Measurements from ENCODE around the gene VTI1A.

VTI1A gene

DNA sequence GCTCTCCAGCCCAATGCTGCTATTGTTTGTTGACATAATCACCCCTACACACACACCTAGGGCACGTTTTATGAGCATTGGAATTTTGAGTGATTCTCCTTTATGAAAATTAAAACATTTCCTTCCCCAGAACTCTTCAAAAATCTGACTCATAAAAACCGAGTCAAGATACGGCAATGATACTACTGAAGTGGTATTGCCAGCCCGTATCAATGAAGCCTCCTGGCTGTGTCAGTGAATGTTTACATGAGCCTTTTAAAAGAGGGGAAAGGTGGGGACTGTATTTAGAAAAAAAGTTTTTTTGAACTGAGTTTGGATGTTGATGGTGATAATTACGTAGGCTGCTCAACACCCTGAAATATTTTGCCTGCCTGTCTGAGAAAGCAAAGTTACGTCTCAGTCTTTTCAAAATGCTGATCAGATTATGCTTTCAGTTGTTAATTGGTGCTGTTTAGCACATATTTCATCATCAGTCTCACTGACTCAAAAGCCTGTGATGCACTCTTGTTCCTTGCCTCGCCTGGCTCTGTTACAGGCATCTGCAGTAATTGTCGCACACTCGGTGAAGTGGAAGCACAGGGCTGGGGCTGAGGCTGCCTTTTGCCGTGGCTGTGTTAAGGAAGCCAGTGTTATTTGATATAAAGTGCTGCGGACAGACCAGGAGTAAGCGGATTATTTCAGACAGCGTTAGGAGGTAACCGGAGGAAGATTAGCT, 345.6 kb downstream of the VTI1A start (continued):
- TF ChIP-seq ZNF473 (tag by site-specific recombination; IDR thresholded peaks at IDR 0.05) (no peak), ZNF701 (tag by site-specific recombination; IDR thresholded peaks at IDR 0.05) (no peak), ZNF324 (tag by site-specific recombination; IDR thresholded peaks at IDR 0.05) (no peak), ZNF610 (tag by site-specific recombination; IDR thresholded peaks at IDR 0.05; ENCODE audit: borderline replicate concordance) (no peak), ZNF423 (tag by site-specific recombination; IDR thresholded peaks at IDR 0.05) (no peak), ZNF416 (tag by site-specific recombination; IDR thresholded peaks at IDR 0.05) (no peak), SP7 (tag by site-specific recombination; IDR thresholded peaks at IDR 0.05) (peak; percentile 55; the same call in 1 of the 2 replicates), ZNF132 (tag by site-specific recombination; IDR thresholded peaks at IDR 0.05; ENCODE audit: borderline replicate concordance) (no peak), MEIS1 (CRISPR knock-in tag; IDR thresholded peaks at IDR 0.05; ENCODE audit: borderline replicate concordance) (no peak), ZNF211 (tag by site-specific recombination; IDR thresholded peaks at IDR 0.05; ENCODE audit: low read depth) (no peak), ZNF391 (tag by site-specific recombination; IDR thresholded peaks at IDR 0.05; ENCODE audit: borderline replicate concordance, low read depth) (no peak), ZNF777 (tag by site-specific recombination; IDR thresholded peaks at IDR 0.05; ENCODE audit: borderline replicate concordance) (no peak), ZNF239 (tag by site-specific recombination; IDR thresholded peaks at IDR 0.05) (no peak), SCRT2 (tag by site-specific recombination; IDR thresholded peaks at IDR 0.05) (no peak), ZNF354C (tag by site-specific recombination; IDR thresholded peaks at IDR 0.05; ENCODE audit: borderline replicate concordance, low read depth) (no peak), ZNF529 (tag by site-specific recombination; IDR thresholded peaks at IDR 0.05; ENCODE audit: insufficient replicate concordance) (no peak), ZNF146 (tag by site-specific recombination; IDR thresholded peaks at IDR 0.05) (no peak)
- TF ChIP-seq, protein P1, sequence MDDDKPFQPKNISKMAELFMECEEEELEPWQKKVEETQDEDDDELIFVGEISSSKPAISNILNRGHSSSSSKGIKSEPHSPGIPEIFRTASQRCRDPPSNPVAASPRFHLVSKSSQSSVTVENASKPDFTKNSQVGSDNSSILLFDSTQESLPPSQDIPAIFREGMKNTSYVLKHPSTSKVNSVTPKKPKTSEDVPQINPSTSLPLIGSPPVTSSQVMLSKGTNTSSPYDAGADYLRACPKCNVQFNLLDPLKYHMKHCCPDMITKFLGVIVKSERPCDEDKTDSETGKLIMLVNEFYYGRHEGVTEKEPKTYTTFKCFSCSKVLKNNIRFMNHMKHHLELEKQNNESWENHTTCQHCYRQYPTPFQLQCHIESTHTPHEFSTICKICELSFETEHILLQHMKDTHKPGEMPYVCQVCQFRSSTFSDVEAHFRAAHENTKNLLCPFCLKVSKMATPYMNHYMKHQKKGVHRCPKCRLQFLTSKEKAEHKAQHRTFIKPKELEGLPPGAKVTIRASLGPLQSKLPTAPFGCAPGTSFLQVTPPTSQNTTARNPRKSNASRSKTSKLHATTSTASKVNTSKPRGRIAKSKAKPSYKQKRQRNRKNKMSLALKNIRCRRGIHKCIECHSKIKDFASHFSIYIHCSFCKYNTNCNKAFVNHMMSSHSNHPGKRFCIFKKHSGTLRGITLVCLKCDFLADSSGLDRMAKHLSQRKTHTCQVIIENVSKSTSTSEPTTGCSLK (tag by site-specific recombination; IDR thresholded peaks at IDR 0.05) = no peak
- TF ChIP-seq, protein P2, sequence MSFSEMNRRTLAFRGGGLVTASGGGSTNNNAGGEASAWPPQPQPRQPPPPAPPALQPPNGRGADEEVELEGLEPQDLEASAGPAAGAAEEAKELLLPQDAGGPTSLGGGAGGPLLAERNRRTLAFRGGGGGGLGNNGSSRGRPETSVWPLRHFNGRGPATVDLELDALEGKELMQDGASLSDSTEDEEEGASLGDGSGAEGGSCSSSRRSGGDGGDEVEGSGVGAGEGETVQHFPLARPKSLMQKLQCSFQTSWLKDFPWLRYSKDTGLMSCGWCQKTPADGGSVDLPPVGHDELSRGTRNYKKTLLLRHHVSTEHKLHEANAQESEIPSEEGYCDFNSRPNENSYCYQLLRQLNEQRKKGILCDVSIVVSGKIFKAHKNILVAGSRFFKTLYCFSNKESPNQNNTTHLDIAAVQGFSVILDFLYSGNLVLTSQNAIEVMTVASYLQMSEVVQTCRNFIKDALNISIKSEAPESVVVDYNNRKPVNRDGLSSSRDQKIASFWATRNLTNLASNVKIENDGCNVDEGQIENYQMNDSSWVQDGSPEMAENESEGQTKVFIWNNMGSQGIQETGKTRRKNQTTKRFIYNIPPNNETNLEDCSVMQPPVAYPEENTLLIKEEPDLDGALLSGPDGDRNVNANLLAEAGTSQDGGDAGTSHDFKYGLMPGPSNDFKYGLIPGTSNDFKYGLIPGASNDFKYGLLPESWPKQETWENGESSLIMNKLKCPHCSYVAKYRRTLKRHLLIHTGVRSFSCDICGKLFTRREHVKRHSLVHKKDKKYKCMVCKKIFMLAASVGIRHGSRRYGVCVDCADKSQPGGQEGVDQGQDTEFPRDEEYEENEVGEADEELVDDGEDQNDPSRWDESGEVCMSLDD (tag by site-specific recombination; IDR thresholded peaks at IDR 0.05) = no peak
- TF ChIP-seq, protein P3, sequence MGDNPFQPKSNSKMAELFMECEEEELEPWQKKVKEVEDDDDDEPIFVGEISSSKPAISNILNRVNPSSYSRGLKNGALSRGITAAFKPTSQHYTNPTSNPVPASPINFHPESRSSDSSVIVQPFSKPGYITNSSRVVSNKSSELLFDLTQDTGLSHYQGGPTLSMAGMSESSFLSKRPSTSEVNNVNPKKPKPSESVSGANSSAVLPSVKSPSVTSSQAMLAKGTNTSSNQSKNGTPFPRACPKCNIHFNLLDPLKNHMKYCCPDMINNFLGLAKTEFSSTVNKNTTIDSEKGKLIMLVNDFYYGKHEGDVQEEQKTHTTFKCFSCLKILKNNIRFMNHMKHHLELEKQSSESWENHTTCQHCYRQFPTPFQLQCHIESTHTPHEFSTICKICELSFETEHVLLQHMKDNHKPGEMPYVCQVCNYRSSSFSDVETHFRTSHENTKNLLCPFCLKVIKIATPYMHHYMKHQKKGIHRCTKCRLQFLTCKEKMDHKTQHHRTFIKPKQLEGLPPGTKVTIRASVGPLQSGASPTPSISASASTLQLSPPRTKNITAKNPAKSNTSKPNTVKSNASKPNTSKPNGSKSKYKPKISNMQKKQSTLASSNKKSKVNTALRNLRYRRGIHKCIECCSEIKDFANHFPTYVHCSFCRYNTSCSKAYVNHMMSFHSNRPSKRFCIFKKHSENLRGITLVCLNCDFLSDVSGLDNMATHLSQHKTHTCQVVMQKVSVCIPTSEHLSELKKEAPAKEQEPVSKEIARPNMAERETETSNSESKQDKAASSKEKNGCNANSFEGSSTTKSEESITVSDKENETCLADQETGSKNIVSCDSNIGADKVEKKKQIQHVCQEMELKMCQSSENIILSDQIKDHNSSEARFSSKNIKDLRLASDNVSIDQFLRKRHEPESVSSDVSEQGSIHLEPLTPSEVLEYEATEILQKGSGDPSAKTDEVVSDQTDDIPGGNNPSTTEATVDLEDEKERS (tag by site-specific recombination; IDR thresholded peaks at IDR 0.05) = no peak
- TF ChIP-seq, protein P4, sequence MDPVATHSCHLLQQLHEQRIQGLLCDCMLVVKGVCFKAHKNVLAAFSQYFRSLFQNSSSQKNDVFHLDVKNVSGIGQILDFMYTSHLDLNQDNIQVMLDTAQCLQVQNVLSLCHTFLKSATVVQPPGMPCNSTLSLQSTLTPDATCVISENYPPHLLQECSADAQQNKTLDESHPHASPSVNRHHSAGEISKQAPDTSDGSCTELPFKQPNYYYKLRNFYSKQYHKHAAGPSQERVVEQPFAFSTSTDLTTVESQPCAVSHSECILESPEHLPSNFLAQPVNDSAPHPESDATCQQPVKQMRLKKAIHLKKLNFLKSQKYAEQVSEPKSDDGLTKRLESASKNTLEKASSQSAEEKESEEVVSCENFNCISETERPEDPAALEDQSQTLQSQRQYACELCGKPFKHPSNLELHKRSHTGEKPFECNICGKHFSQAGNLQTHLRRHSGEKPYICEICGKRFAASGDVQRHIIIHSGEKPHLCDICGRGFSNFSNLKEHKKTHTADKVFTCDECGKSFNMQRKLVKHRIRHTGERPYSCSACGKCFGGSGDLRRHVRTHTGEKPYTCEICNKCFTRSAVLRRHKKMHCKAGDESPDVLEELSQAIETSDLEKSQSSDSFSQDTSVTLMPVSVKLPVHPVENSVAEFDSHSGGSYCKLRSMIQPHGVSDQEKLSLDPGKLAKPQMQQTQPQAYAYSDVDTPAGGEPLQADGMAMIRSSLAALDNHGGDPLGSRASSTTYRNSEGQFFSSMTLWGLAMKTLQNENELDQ (tag by site-specific recombination; IDR thresholded peaks at IDR 0.05; ENCODE audit: low read depth) = no peak
- TF ChIP-seq, protein P5, sequence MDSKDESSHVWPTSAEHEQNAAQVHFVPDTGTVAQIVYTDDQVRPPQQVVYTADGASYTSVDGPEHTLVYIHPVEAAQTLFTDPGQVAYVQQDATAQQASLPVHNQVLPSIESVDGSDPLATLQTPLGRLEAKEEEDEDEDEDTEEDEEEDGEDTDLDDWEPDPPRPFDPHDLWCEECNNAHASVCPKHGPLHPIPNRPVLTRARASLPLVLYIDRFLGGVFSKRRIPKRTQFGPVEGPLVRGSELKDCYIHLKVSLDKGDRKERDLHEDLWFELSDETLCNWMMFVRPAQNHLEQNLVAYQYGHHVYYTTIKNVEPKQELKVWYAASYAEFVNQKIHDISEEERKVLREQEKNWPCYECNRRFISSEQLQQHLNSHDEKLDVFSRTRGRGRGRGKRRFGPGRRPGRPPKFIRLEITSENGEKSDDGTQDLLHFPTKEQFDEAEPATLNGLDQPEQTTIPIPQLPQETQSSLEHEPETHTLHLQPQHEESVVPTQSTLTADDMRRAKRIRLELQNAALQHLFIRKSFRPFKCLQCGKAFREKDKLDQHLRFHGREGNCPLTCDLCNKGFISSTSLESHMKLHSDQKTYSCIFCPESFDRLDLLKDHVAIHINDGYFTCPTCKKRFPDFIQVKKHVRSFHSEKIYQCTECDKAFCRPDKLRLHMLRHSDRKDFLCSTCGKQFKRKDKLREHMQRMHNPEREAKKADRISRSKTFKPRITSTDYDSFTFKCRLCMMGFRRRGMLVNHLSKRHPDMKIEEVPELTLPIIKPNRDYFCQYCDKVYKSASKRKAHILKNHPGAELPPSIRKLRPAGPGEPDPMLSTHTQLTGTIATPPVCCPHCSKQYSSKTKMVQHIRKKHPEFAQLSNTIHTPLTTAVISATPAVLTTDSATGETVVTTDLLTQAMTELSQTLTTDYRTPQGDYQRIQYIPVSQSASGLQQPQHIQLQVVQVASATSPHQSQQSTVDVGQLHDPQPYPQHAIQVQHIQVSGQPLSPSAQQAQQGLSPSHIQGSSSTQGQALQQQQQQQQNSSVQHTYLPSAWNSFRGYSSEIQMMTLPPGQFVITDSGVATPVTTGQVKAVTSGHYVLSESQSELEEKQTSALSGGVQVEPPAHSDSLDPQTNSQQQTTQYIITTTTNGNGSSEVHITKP (tag by site-specific recombination; IDR thresholded peaks at IDR 0.05) = no peak
